DOHH2 (cell line): ENCODE measurements around the gene IL10RB.

Experiments used
- H3F3A ChIP-seq: fragments of 200-600 bp; sonication (generic), shearing (Covaris generic); 2 replicates; pipeline ENCODE4 v1.6.0; 2016; ENCODE audit warnings: antibody characterized with exemption, mild to moderate bottlenecking; ENCODE audit not compliant: control insufficient read depth, insufficient read depth
- H3K27ac ChIP-seq: fragments of 200-600 bp; sonication (generic); 2 replicates; pipeline ENCODE4 v1.5.1; 2014; ENCODE audit warnings: low read depth, mild to moderate bottlenecking, low read length, moderate library complexity
- H3K27me3 ChIP-seq: fragments of 200-600 bp; sonication (generic); 2 replicates; pipeline ENCODE4 v1.6.1; 2014; ENCODE audit warnings: mild to moderate bottlenecking, low read length, mixed read lengths; ENCODE audit not compliant: control insufficient read depth
- H3K36me3 ChIP-seq: fragments of 200-600 bp; sonication (generic); 2 replicates; pipeline ENCODE4 v1.6.1; 2014; ENCODE audit warnings: mild to moderate bottlenecking, low read length, moderate library complexity, mixed read lengths; ENCODE audit not compliant: control insufficient read depth
- H3K4me1 ChIP-seq: fragments of 200-600 bp; sonication (generic); 2 replicates; pipeline ENCODE4 v1.6.1; 2014; ENCODE audit warnings: mild to moderate bottlenecking, low read length, mixed read lengths; ENCODE audit not compliant: control insufficient read depth
- H3K4me2 ChIP-seq: fragments of 200-600 bp; sonication (generic); 2 replicates; pipeline ENCODE4 v1.6.0; 2014; ENCODE audit warnings: mild to moderate bottlenecking, low read length, moderate library complexity
- H3K4me3 ChIP-seq: fragments of 200-600 bp; sonication (generic); 2 replicates; pipeline ENCODE4 v1.5.1; 2014; ENCODE audit warnings: mild to moderate bottlenecking, low read length, mixed read lengths
- H3K79me2 ChIP-seq: fragments of 200-600 bp; sonication (generic); 2 replicates; pipeline ENCODE4 v1.6.1; 2014; ENCODE audit warnings: mild to moderate bottlenecking, low read length, mixed read lengths; ENCODE audit not compliant: control insufficient read depth
- H3K9me2 ChIP-seq: fragments of 200-600 bp; sonication (generic); replicated peaks from 2 replicates; pipeline ENCODE4 v1.6.1; 2014; ENCODE audit warnings: mild to moderate bottlenecking, low read length, mixed read lengths; ENCODE audit not compliant: control insufficient read depth
- H3K9me3 ChIP-seq: fragments of 200-600 bp; sonication (generic); 2 replicates; pipeline ENCODE4 v1.6.1; 2014; ENCODE audit warnings: antibody characterized with exemption, low read length, mixed read lengths; ENCODE audit not compliant: control insufficient read depth, insufficient read depth
- H4K20me1 ChIP-seq: fragments of 200-600 bp; sonication (generic); 2 replicates; pipeline ENCODE4 v1.6.0; 2014; ENCODE audit warnings: low read depth, mild to moderate bottlenecking, antibody characterized with exemption, low read length, moderate library complexity; ENCODE audit not compliant: control insufficient read depth, insufficient read depth
- CTCF ChIP-seq: fragments of 200-600 bp; sonication (generic); IDR thresholded peaks from one replicate; pipeline ENCODE4 v1.5.1; 2014; ENCODE audit warnings: antibody characterized with exemption, mild to moderate bottlenecking, low read depth, low read length; ENCODE audit not compliant: poor library complexity, severe bottlenecking
- EZH2phosphoT487 ChIP-seq: fragments of 200-600 bp; sonication (generic); IDR thresholded peaks from 2 replicates; pipeline ENCODE4 v1.6.1; 2017; ENCODE audit warnings: borderline replicate concordance, mild to moderate bottlenecking, antibody characterized with exemption, low read length, moderate library complexity, mixed read lengths

IL10RB gene

GRCh38 chr21:33308586-33309490 lies 42.7 kb downstream of the IL10RB start:
- Histone ChIP-seq H3K9me2 (no peaks in the 10 kb centered on the region), H3F3A (peaks cover 45% of the 10 kb centered on the region), H3K4me3 (peak overlapping the region; percentile 52), H3K9me3 (peaks cover 6% of the 10 kb centered on the region), H3K79me2 (no peaks in the 10 kb centered on the region), H3K27ac (peak overlapping the region; percentile 99), H4K20me1 (no peaks in the 10 kb centered on the region), H3K4me2 (peak overlapping the region; percentile 63), H3K36me3 (peaks cover 32% of the 10 kb centered on the region), H3K27me3 (no peaks in the 10 kb centered on the region), H3K4me1 (peaks cover 100% of the 10 kb centered on the region)
- TF ChIP-seq EZH2phosphoT487 (no peak), CTCF (peak; percentile 62)

- Histone ChIP-seq H3K79me2 (no peaks in the 10 kb centered on the region), H3K36me3 (peaks cover 41% of the 10 kb centered on the region), H4K20me1 (no peaks in the 10 kb centered on the region), H3K27ac (peak overlapping the region; percentile 99), H3K9me2 (no peaks in the 10 kb centered on the region), H3K27me3 (no peaks in the 10 kb centered on the region), H3F3A (peaks cover 40% of the 10 kb centered on the region), H3K4me3 (peak overlapping the region; percentile 52), H3K4me1 (peaks cover 100% of the 10 kb centered on the region), H3K9me3 (peaks cover 15% of the 10 kb centered on the region), H3K4me2 (peak overlapping the region; percentile 63)
- TF ChIP-seq EZH2phosphoT487, result no peak
- no peak for TF ChIP-seq CTCF
Measured at GRCh38 chr21:33309778-33310177, 43.6 kb downstream of the IL10RB start.

DNA sequence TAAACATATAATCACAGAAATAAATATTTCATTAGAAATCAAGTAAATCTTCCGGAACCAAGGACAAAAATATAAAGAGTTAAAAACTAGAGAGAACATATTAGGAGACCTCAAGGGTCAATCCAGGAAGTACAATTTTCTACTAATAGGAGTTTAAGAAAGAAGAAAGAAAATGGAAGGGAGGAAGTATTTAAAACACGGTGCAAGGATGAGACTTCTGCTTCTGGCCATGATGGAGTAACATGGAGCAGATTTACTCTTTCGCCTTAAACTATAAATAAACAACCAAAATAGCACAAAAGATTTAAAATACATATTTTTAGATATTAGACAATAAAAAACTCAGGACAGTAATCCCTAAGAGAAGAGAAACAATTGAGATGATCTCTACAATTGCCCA lies 46.0 kb downstream of the IL10RB start:
- Histone ChIP-seq H3K4me2 (peak overlapping the region; percentile 48), H3K9me3 (peaks cover 15% of the 10 kb centered on the region), H3F3A (peaks cover 39% of the 10 kb centered on the region), H3K9me2 (no peaks in the 10 kb centered on the region), H3K4me3 (peak overlapping the region; percentile 26), H4K20me1 (no peaks in the 10 kb centered on the region), H3K27ac (peak overlapping the region; percentile 99), H3K36me3 (peaks cover 41% of the 10 kb centered on the region), H3K79me2 (no peaks in the 10 kb centered on the region), H3K27me3 (no peaks in the 10 kb centered on the region), H3K4me1 (peaks cover 94% of the 10 kb centered on the region)
- TF ChIP-seq EZH2phosphoT487 (no peak), CTCF (no peak)
